Thyroid gland (tissue), 4 donors: Measurements from ENCODE around the gene ZNF726.

ENCODE experiments used
- POLR2A ChIP-seq, 2 donors: fragments of 450-650 bp; IDR thresholded peaks; one replicate each; pipeline ENCODE4 v1.6.1; 2017; ENCODE audit warnings: antibody characterized with exemption in 2 of 2, mild to moderate bottlenecking in 2 of 2, moderate library complexity in 1 of 2
- TF ChIP-seq, protein P1 (sequence below), 6 experiments: fragments of 200-600 bp in 3 of 6; fragments of 450-650 bp in 3 of 6; sonication (generic) in 3 of 6; IDR thresholded peaks; one replicate each; pipeline ENCODE4 v1.5.1; 2016 to 2019; ENCODE audit warnings: antibody characterized with exemption in 6 of 6, mild to moderate bottlenecking in 2 of 6, inconsistent platforms in 1 of 6, moderate library complexity in 1 of 6

- TF ChIP-seq, protein P1, sequence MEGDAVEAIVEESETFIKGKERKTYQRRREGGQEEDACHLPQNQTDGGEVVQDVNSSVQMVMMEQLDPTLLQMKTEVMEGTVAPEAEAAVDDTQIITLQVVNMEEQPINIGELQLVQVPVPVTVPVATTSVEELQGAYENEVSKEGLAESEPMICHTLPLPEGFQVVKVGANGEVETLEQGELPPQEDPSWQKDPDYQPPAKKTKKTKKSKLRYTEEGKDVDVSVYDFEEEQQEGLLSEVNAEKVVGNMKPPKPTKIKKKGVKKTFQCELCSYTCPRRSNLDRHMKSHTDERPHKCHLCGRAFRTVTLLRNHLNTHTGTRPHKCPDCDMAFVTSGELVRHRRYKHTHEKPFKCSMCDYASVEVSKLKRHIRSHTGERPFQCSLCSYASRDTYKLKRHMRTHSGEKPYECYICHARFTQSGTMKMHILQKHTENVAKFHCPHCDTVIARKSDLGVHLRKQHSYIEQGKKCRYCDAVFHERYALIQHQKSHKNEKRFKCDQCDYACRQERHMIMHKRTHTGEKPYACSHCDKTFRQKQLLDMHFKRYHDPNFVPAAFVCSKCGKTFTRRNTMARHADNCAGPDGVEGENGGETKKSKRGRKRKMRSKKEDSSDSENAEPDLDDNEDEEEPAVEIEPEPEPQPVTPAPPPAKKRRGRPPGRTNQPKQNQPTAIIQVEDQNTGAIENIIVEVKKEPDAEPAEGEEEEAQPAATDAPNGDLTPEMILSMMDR (IDR thresholded peaks at IDR 0.05): no peak
- TF ChIP-seq POLR2A (IDR thresholded peaks at IDR 0.05): no peak
Measured at GRCh38 chr19:23884363-23884762, 30.3 kb upstream of the ZNF726 start.
